Measurements from ENCODE around the gene SH3RF3. TPM values are rescaled to one million over a fixed set of nuclear protein-coding genes. Genes with fewer than 3 reads are reported as not detected.

Gene SH3RF3
- total RNA-seq, 4 donors from 2014 or later: 2.8 to 5.7 (median 3.0) TPM

DNA sequence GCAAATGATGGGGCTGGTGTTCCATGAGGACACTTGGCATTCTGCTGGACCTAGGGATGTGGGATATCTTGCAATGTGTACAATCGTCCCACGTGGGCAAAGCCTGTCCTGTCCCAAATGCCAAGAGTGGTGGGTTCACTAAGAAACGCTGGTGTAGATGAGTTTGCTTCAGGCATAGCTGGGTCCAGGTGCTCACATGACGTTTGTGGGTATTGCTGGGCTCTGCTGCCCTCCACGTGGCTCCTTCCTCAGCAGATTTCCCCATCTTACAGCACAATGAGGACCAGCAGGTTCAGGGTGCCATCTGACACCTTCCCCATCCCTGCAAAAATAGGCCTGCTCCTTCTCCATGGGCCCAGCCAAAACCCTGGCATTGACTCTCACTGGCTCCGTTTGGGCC is 378.8 kb downstream of the SH3RF3 start:
- peak in 1 of 2 donors; percentile 26 for ATAC-seq
- intact Hi-C loops (cut with DNase I; ENCODE audit: low total_unique reads): loop anchor here (5.0 kb wide), 1 partner anchor 126 kb away; no protein-coding TSS in a partner anchor
- in situ Hi-C loops (cut with MboI; ENCODE audit: low sequenced_read_pairs in 4 of 4): loop anchor here (5.0 to 25.0 kb wide), 3 partner anchors 221 to 383 kb away; partner anchors contain the start of gene SH3RF3 (in 4 of the 4)
- Histone ChIP-seq H3K27ac (peak overlapping the region in 1 of 4 donors; percentile 42), H3K4me3 (no peak overlapping the region), H3K27me3 (no peaks in the 10 kb centered on the region), H3K9me3 (no peaks in the 10 kb centered on the region), H3K4me1 (peaks cover 6 to 13% of the 10 kb centered on the region in 2 donors), H3K36me3 (no peaks in the 10 kb centered on the region)
- DNase-seq: peak in 1 of 2 donors; percentile 34
- TF ChIP-seq CTCF (IDR thresholded peaks at IDR 0.05 in 4 of 5, conservative IDR thresholded peaks at IDR 0.05 in 1 of 5) (no peak), POLR2A (IDR thresholded peaks at IDR 0.05) (no peak)

DNA sequence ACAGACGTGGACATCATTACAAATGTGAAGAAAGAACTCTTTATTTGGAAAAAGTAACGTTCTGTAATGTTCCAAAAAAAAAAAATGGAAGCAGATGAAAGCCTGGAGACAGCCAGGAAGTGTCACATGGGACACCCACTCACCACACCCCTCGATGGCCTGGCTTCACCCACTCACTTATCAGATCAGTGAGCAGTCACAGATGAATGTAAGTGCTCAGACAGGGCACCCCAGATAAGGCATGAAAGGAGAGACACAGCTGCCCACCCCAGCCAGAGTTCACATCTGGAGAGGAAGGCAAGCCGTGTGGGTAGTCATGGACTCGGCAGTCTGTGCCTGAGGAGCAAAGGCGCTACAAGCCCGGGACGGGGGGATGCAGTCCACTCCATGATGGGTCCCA is 379.6 kb downstream of the SH3RF3 start:
- DNase-seq (no peak), ATAC-seq (no peak)
- Histone ChIP-seq H3K4me3 (no peak overlapping the region), H3K4me1 (peaks cover 6 to 15% of the 10 kb centered on the region in 2 donors), H3K27me3 (no peaks in the 10 kb centered on the region), H3K9me3 (no peaks in the 10 kb centered on the region), H3K36me3 (no peaks in the 10 kb centered on the region), H3K27ac (peak overlapping the region in 1 of 4 donors; percentile 30)
- in situ Hi-C loops (cut with MboI; ENCODE audit: low sequenced_read_pairs in 4 of 4): loop anchor here (5.0 to 25.0 kb wide), 3 partner anchors 221 to 384 kb away; partner anchors contain the start of gene SH3RF3 (in 4 of the 4)
- intact Hi-C loops (cut with DNase I; ENCODE audit: low total_unique reads): loop anchor here (5.0 kb wide), 1 partner anchor 126 kb away; no protein-coding TSS in a partner anchor
- TF ChIP-seq POLR2A (IDR thresholded peaks at IDR 0.05): no peak
- TF ChIP-seq CTCF (IDR thresholded peaks at IDR 0.05 in 4 of 5, conservative IDR thresholded peaks at IDR 0.05 in 1 of 5): no peak

DNA sequence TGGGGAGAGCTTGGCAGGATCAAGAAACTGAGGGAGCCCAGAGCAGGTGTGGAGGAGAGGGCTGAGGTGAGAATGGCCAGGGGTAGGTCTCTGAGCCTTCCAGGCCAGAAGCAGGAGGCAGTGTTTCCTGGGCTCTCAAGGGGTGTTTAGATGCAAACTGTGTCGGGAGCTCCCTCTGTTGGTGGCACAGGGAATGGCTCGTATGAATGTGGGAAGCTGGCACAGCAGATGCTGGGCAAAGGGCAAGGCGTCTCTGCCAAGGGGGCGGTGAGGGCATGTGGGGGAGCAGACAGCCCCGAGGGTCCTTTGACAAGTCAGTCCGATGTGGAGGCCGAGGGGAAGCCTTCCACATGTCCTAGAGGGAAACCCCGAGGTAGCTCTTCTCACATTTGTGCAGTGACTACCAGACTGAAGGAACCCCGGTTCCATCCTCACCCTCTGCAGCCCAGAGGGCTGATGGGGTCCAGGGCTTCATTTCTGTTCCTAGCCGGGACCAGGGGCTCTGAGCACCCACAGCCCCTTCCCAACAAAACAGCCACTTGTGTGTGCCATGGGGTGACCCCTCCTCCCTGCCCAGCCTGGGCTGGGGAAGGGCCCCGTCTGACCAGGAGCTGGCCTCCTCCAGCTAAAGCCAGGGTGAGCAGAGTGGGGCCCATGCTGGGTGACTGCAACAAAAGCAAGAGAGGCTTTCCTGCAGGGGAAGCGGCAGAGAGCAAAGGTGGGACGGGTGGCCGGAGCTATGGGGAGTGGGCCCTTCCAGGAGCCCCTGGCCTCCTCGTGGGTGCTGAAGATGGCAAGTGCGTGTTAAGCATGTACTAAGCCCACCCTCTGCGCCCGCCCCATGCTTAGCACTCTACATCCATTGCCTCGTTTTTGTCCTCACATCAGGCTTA is 381.4 kb downstream of the SH3RF3 start:
- peak overlapping the region in 2 of 4 donors; percentile 59 to 79 for H3K27ac ChIP-seq
- no peaks in the 10 kb centered on the region for H3K36me3 ChIP-seq
- in situ Hi-C loops (cut with MboI; ENCODE audit: low sequenced_read_pairs in 4 of 4): loop anchor here in 1 of 4 donors (25.0 kb wide), 1 partner anchor 223 kb away; no protein-coding TSS in a partner anchor
- TF ChIP-seq POLR2A (IDR thresholded peaks at IDR 0.05): no peak
- TF ChIP-seq CTCF (IDR thresholded peaks at IDR 0.05 in 4 of 5, conservative IDR thresholded peaks at IDR 0.05 in 1 of 5): peak; percentile 83 to 96 (median 92)
- no peaks in the 10 kb centered on the region for H3K27me3 ChIP-seq
- H3K4me3 ChIP-seq: no peak overlapping the region
- H3K4me1 ChIP-seq: peaks cover 11 to 19% of the 10 kb centered on the region in 2 donors
- H3K9me3 ChIP-seq: no peaks in the 10 kb centered on the region
- intact Hi-C loops (cut with DNase I; ENCODE audit: low total_unique reads): loop anchor here (1.0 to 5.0 kb wide), 3 partner anchors 88 to 382 kb away; no protein-coding TSS in a partner anchor
- ATAC-seq (peak; percentile 59 to 76), DNase-seq (peak; percentile 71 to 75)

GRCh38 chr2:109511168-109511567 is 382.2 kb downstream of the SH3RF3 start:
- intact Hi-C loops (cut with DNase I; ENCODE audit: low total_unique reads) (loop anchor here (2.0 to 5.0 kb wide), 2 partner anchors 88 to 189 kb away; no protein-coding TSS in a partner anchor), in situ Hi-C loops (cut with MboI; ENCODE audit: low sequenced_read_pairs in 4 of 4) (loop anchor here in 1 of 4 donors (25.0 kb wide), 1 partner anchor 224 kb away; no protein-coding TSS in a partner anchor)
- no peak for TF ChIP-seq CTCF (IDR thresholded peaks at IDR 0.05 in 4 of 5, conservative IDR thresholded peaks at IDR 0.05 in 1 of 5)
- Histone ChIP-seq H3K36me3 (no peaks in the 10 kb centered on the region), H3K9me3 (no peaks in the 10 kb centered on the region), H3K4me3 (no peak overlapping the region), H3K27ac (peak overlapping the region in 2 of 4 donors; percentile 59 to 81), H3K4me1 (peaks cover 11 to 19% of the 10 kb centered on the region in 2 donors), H3K27me3 (no peaks in the 10 kb centered on the region)
- DNase-seq (peak; percentile 62 to 88), ATAC-seq (peak; percentile 63 to 73)
